ENCODE results near the gene JMJD7.

The JMJD7 gene

GRCh38 chr15:41844814-41845213, 16.9 kb downstream of the JMJD7 start:
- no peak for DNase-seq (ENCODE audit: low read depth in 2 of 2)

GRCh38 chr15:41847206-41847605, 19.3 kb downstream of the JMJD7 start:
- DNase-seq (ENCODE audit: low read depth in 2 of 2): no peak

GRCh38 chr15:41847981-41848380, 20.1 kb downstream of the JMJD7 start:
- no peak for DNase-seq (ENCODE audit: low read depth in 2 of 2)

- no peak for DNase-seq (ENCODE audit: low read depth in 2 of 2)
Measured at GRCh38 chr15:41848631-41849030, 20.7 kb downstream of the JMJD7 start.

- DNase-seq (ENCODE audit: low read depth in 2 of 2): no peak
Measured at GRCh38 chr15:41849204-41849603, 21.3 kb downstream of the JMJD7 start.

GRCh38 chr15:41849861-41850260, 22.0 kb downstream of the JMJD7 start:
- no peak for DNase-seq (ENCODE audit: low read depth in 2 of 2)

- DNase-seq (ENCODE audit: low read depth in 2 of 2): no peak
Measured at GRCh38 chr15:41850482-41851166, 22.7 kb downstream of the JMJD7 start.

GRCh38 chr15:41851167-41851523, 23.3 kb downstream of the JMJD7 start:
- no peak for DNase-seq (ENCODE audit: low read depth in 2 of 2)

GRCh38 chr15:41851755-41852370, 24.0 kb downstream of the JMJD7 start:
- DNase-seq (ENCODE audit: low read depth in 2 of 2): no peak

GRCh38 chr15:41852736-41853590, 25.1 kb downstream of the JMJD7 start:
- no peak for DNase-seq (ENCODE audit: low read depth in 2 of 2)

GRCh38 chr15:41853831-41854230, 25.9 kb downstream of the JMJD7 start:
- no peak for DNase-seq (ENCODE audit: low read depth in 2 of 2)

- DNase-seq (ENCODE audit: low read depth in 2 of 2): no peak
Measured at GRCh38 chr15:41854443-41854842, 26.6 kb downstream of the JMJD7 start.

- no peak for DNase-seq (ENCODE audit: low read depth in 2 of 2)
Measured at GRCh38 chr15:41855261-41855961, 27.5 kb downstream of the JMJD7 start.

GRCh38 chr15:41856262-41856661, 28.4 kb downstream of the JMJD7 start:
- DNase-seq (ENCODE audit: low read depth in 2 of 2): no peak

- DNase-seq (ENCODE audit: low read depth in 2 of 2): no peak
Measured at GRCh38 chr15:41856716-41857115, 28.8 kb downstream of the JMJD7 start.

GRCh38 chr15:41857316-41857715, 29.4 kb downstream of the JMJD7 start:
- no peak for DNase-seq (ENCODE audit: low read depth in 2 of 2)

- no peak for DNase-seq (ENCODE audit: low read depth in 2 of 2)
Measured at GRCh38 chr15:41858756-41859155, 30.9 kb downstream of the JMJD7 start.

GRCh38 chr15:41860049-41860828, 32.3 kb downstream of the JMJD7 start:
- no peak for DNase-seq (ENCODE audit: low read depth in 2 of 2)

GRCh38 chr15:41861736-41862356, 34.0 kb downstream of the JMJD7 start:
- no peak for DNase-seq (ENCODE audit: low read depth in 2 of 2)

GRCh38 chr15:41862515-41863116, 34.7 kb downstream of the JMJD7 start:
- DNase-seq (ENCODE audit: low read depth in 2 of 2): no peak

Data from stimulated activated CD8-positive, alpha-beta memory T cell treated with anti-CD3 and anti-CD28 coated beads, Interleukin-7, amount 100 ng/mL, for 1 hour (primary cell).